Adrenal gland (tissue), 5 donors: ENCODE data around the gene ETV6.

Experiments used
- POLR2A ChIP-seq, 2 donors: fragments of 450-650 bp; IDR thresholded peaks; one replicate each; pipeline ENCODE4 v1.6.1; 2017; ENCODE audit warnings: antibody characterized with exemption in 2 of 2, mild to moderate bottlenecking in 2 of 2, moderate library complexity in 1 of 2
- TF ChIP-seq, protein P1 (sequence below), 6 experiments: fragments of 450-650 bp in 4 of 6; fragments of 200-600 bp in 2 of 6; sonication (generic) in 1 of 6; IDR thresholded peaks; 1 replicate in 5 of 6; 2 replicates in 1 of 6; pipeline versions ENCODE4 v1.5.1 to v1.8.0; 2016 to 2021; ENCODE audit warnings: antibody characterized with exemption in 6 of 6, mild to moderate bottlenecking in 2 of 6, moderate library complexity in 1 of 6
- donor health status: DM: no; HTN: no; CAD: no.

DNA sequence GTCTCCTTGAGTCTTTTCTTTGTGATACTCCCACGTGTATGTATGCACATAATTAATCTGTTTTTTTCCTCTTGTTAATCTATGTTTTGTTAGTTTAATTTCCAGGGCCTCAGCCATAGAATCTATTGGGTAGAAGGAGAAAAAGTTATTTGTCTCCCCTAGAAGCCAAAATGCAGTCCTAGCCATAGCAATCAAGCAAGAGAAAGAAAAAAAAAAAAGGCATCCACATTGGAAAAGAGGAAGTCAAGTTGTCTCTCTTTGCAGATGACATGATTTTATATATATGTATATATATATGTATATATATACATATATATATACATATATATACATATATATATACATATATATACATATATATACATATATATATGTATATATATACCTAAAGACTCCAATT, 25.4 kb upstream of the ETV6 start:
- TF ChIP-seq, protein P1, sequence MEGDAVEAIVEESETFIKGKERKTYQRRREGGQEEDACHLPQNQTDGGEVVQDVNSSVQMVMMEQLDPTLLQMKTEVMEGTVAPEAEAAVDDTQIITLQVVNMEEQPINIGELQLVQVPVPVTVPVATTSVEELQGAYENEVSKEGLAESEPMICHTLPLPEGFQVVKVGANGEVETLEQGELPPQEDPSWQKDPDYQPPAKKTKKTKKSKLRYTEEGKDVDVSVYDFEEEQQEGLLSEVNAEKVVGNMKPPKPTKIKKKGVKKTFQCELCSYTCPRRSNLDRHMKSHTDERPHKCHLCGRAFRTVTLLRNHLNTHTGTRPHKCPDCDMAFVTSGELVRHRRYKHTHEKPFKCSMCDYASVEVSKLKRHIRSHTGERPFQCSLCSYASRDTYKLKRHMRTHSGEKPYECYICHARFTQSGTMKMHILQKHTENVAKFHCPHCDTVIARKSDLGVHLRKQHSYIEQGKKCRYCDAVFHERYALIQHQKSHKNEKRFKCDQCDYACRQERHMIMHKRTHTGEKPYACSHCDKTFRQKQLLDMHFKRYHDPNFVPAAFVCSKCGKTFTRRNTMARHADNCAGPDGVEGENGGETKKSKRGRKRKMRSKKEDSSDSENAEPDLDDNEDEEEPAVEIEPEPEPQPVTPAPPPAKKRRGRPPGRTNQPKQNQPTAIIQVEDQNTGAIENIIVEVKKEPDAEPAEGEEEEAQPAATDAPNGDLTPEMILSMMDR (IDR thresholded peaks at IDR 0.05) = no peak
- no peak for TF ChIP-seq POLR2A (IDR thresholded peaks at IDR 0.05)
